Neural cell (in vitro differentiated cells): ENCODE data around the gene NME3. TPM values are rescaled to one million over a fixed set of nuclear protein-coding genes. Genes with fewer than 3 reads are reported as not detected.

Experiments used
- H2AFZ ChIP-seq: fragments of 200-600, 300-800 bp; sonication (generic), shearing (Covaris generic); 2 replicates; pipeline ENCODE4 v1.6.0; 2014; ENCODE audit warnings: low read depth, mild to moderate bottlenecking, antibody characterized with exemption, low read length, moderate library complexity
- H3F3A ChIP-seq: fragments of 200-600 bp; shearing (Covaris generic); 2 replicates; pipeline ENCODE4 v1.6.1; 2016; ENCODE audit warnings: mild to moderate bottlenecking, moderate library complexity, mixed read lengths, antibody characterized with exemption, low read length; ENCODE audit not compliant: insufficient read depth, poor library complexity, severe bottlenecking
- H3K27ac ChIP-seq: fragments of 200-600, 300-800 bp; sonication (generic), shearing (Covaris generic); 2 replicates; pipeline ENCODE4 v1.5.1; 2014; ENCODE audit warnings: mild to moderate bottlenecking, low read length, moderate library complexity
- H3K27me3 ChIP-seq: fragments of 300-800, 200-600 bp; sonication (generic), shearing (Covaris generic); 2 replicates; pipeline ENCODE4 v1.6.0; 2014; ENCODE audit warnings: mild to moderate bottlenecking, low read depth, low read length, moderate library complexity; ENCODE audit not compliant: insufficient read depth
- H3K36me3 ChIP-seq: fragments of 300-800, 200-600 bp; sonication (generic), shearing (Covaris generic); 2 replicates; pipeline ENCODE4 v1.5.1; 2014; ENCODE audit warnings: mild to moderate bottlenecking, antibody characterized with exemption, low read length, moderate library complexity; ENCODE audit not compliant: insufficient read depth
- H3K4me2 ChIP-seq: fragments of 300-800, 200-600 bp; sonication (generic), shearing (Covaris generic); 2 replicates; pipeline ENCODE4 v1.6.0; 2014; ENCODE audit warnings: mild to moderate bottlenecking, low read length
- H3K4me3 ChIP-seq: fragments of 300-800, 200-600 bp; sonication (generic), shearing (Covaris generic); 2 replicates; pipeline ENCODE4 v1.5.1; 2014; ENCODE audit warnings: mild to moderate bottlenecking, low read length, moderate library complexity
- H3K79me2 ChIP-seq: fragments of 200-600 bp; shearing (Covaris generic); replicated peaks from 2 replicates; pipeline ENCODE4 v1.6.0; 2014; ENCODE audit warnings: mild to moderate bottlenecking, low read length, moderate library complexity; ENCODE audit not compliant: insufficient read depth
- H3K9ac ChIP-seq: fragments of 300-800, 200-600 bp; sonication (generic), shearing (Covaris generic); 2 replicates; pipeline ENCODE4 v1.6.1; 2016; ENCODE audit warnings: mild to moderate bottlenecking, low read length, mixed read lengths
- H3K9me2 ChIP-seq: fragments of 200-600 bp; shearing (Covaris generic); 2 replicates; pipeline ENCODE4 v1.6.1; 2016; ENCODE audit warnings: mild to moderate bottlenecking, low read length, mixed read lengths; ENCODE audit not compliant: insufficient read depth
- H3K9me3 ChIP-seq: fragments of 200-600, 300-800 bp; sonication (generic), shearing (Covaris generic); 2 replicates; pipeline ENCODE4 v1.6.1; 2016; ENCODE audit warnings: mild to moderate bottlenecking, mixed run types, low read length, moderate library complexity, mixed read lengths
- H4K20me1 ChIP-seq: fragments of 200-600 bp; shearing (Covaris generic); 2 replicates; pipeline ENCODE4 v1.6.1; 2016; ENCODE audit warnings: mild to moderate bottlenecking, mixed run types; ENCODE audit not compliant: insufficient read depth
- CTCF ChIP-seq: fragments of 450-650 bp; IDR thresholded peaks from 2 replicates; pipeline ENCODE4 v1.5.1; 2014; ENCODE audit warnings: antibody characterized with exemption, mild to moderate bottlenecking, moderate library complexity; ENCODE audit not compliant: poor library complexity, severe bottlenecking
- EP300 ChIP-seq: fragments of 450-650 bp; conservative IDR thresholded peaks from 2 replicates; pipeline ENCODE4 v1.6.1; 2014; ENCODE audit warnings: antibody characterized with exemption, mild to moderate bottlenecking, moderate library complexity; ENCODE audit not compliant: poor library complexity, severe bottlenecking
- EZH2 ChIP-seq: fragments of 200-600, 300-800 bp; shearing (Covaris generic), sonication (generic); IDR thresholded peaks from 2 replicates; pipeline ENCODE4 v1.6.1; 2014; ENCODE audit warnings: antibody characterized with exemption, low read length, borderline replicate concordance, mild to moderate bottlenecking; ENCODE audit not compliant: insufficient read depth, poor library complexity, severe bottlenecking
- MXI1 ChIP-seq: fragments of 450-650 bp; conservative IDR thresholded peaks from 2 replicates; pipeline ENCODE4 v1.6.1; 2014; ENCODE audit warnings: antibody characterized with exemption, mild to moderate bottlenecking; ENCODE audit not compliant: poor library complexity, severe bottlenecking
- POLR2AphosphoS5 ChIP-seq: IDR thresholded peaks from 2 replicates; pipeline ENCODE4 v1.6.1; 2012
- RAD21 ChIP-seq: fragments of 450-650 bp; conservative IDR thresholded peaks from 2 replicates; pipeline ENCODE4 v1.6.1; 2014; ENCODE audit warnings: antibody characterized with exemption, mild to moderate bottlenecking, moderate library complexity
- REST ChIP-seq: IDR thresholded peaks from 2 replicates; pipeline ENCODE4 v1.6.1; 2012; ENCODE audit warnings: borderline replicate concordance
- SMC3 ChIP-seq: fragments of 450-650 bp; conservative IDR thresholded peaks from 2 replicates; pipeline ENCODE4 v1.6.1; 2014; ENCODE audit warnings: antibody characterized with exemption, mild to moderate bottlenecking, moderate library complexity; ENCODE audit not compliant: poor library complexity
- TAF1 ChIP-seq: IDR thresholded peaks from 2 replicates; pipeline ENCODE4 v1.6.1; 2012; ENCODE audit warnings: low read depth
- polyA plus RNA-seq: library from polyadenylated mRNA; depleted of rRNA; stranded (reverse); fragments of >200 nt; gene quantifications from 2 replicates; pipeline ENCODE4 v1.2.3, GENCODE V29; 2014

Gene NME3
- polyA plus RNA-seq, 1 donor from 2014 or later: 102 TPM

- no peaks in the 10 kb centered on the region for H3F3A ChIP-seq
- H2AFZ ChIP-seq: no peak overlapping the region
- H3K4me3 ChIP-seq: no peak overlapping the region
- no peak for TF ChIP-seq RAD21
- TF ChIP-seq POLR2AphosphoS5: no peak
- no peak for TF ChIP-seq EP300
- no peak for TF ChIP-seq EZH2
- TF ChIP-seq REST: no peak
- no peak for TF ChIP-seq CTCF
- TF ChIP-seq TAF1: no peak
- no peak for TF ChIP-seq MXI1
- no peak for TF ChIP-seq SMC3
- H3K4me2 ChIP-seq: no peak overlapping the region
- H3K27ac ChIP-seq: no peak overlapping the region
- no peaks in the 10 kb centered on the region for H4K20me1 ChIP-seq
- no peaks in the 10 kb centered on the region for H3K9me2 ChIP-seq
- no peaks in the 10 kb centered on the region for H3K36me3 ChIP-seq
- no peaks in the 10 kb centered on the region for H3K79me2 ChIP-seq
- no peak overlapping the region for H3K9ac ChIP-seq
- no peaks in the 10 kb centered on the region for H3K27me3 ChIP-seq
- no peaks in the 10 kb centered on the region for H3K9me3 ChIP-seq
Measured at GRCh38 chr16:1810536-1810935, 39.2 kb upstream of the NME3 start.

GRCh38 chr16:1810106-1810505 lies 38.8 kb upstream of the NME3 start:
- H3K27ac ChIP-seq: no peak overlapping the region
- no peak overlapping the region for H3K4me2 ChIP-seq
- no peaks in the 10 kb centered on the region for H4K20me1 ChIP-seq
- H3K4me3 ChIP-seq: no peak overlapping the region
- no peaks in the 10 kb centered on the region for H3K27me3 ChIP-seq
- H3F3A ChIP-seq: no peaks in the 10 kb centered on the region
- no peaks in the 10 kb centered on the region for H3K79me2 ChIP-seq
- no peak overlapping the region for H2AFZ ChIP-seq
- H3K9me3 ChIP-seq: no peaks in the 10 kb centered on the region
- H3K36me3 ChIP-seq: no peaks in the 10 kb centered on the region
- H3K9ac ChIP-seq: no peak overlapping the region
- no peak for TF ChIP-seq MXI1
- no peak for TF ChIP-seq EZH2
- no peak for TF ChIP-seq REST
- no peak for TF ChIP-seq SMC3
- TF ChIP-seq POLR2AphosphoS5: no peak
- no peak for TF ChIP-seq CTCF
- TF ChIP-seq RAD21: no peak
- no peak for TF ChIP-seq EP300
- no peak for TF ChIP-seq TAF1
- H3K9me2 ChIP-seq: no peaks in the 10 kb centered on the region
